OCI-M2 (cell line): Measurements from ENCODE around the gene MAP2K3.
"Not testable (repeated sequence)": the region's sequence is repeated elsewhere in the genome, so short reads cannot be mapped to it uniquely, and the experiment has no call there.

ENCODE experiments used
- DNase-seq: peaks from one replicate; lab custom pipeline; 2025; ENCODE audit not compliant: unreplicated experiment; lab: John Stamatoyannopoulos, UW

Gene MAP2K3

GRCh38 chr17:21350495-21350894 is 66.0 kb downstream of the MAP2K3 start:
- not testable (repeated sequence) for DNase-seq

DNA sequence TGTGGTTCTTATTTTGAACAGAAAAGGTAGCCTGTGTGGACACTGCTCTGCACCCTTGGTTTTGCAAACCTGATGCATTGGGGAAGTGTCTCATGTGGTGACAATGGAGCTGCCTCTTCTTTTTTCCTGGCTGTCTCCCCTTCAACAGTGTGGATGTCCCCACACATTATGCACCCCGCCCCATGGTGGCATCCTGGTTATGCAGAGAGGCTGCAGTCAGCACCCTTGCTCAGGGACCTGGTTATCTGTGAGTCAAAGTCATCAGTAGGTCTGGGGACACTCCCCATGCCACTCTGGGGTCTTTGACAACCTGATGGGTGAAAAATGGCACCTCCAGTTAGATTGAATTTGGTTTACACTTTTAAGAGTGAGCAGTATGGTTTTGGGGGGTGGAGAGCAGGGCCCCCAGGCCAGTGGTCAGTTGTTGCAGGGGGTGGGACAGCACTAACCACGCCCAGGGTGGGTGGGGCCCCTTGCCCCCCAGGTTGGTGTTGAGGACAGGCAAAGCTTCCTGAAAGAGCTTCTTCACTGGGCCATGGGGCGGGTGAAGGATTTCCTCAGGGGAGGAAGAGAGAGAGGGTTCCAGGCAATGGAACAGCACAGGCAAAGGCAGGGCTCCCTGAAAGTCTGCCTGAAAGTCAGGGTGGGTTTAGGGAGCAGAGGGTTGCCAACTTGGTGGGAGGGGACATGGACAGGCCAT is 67.0 kb downstream of the MAP2K3 start:
- no peak for DNase-seq

DNA sequence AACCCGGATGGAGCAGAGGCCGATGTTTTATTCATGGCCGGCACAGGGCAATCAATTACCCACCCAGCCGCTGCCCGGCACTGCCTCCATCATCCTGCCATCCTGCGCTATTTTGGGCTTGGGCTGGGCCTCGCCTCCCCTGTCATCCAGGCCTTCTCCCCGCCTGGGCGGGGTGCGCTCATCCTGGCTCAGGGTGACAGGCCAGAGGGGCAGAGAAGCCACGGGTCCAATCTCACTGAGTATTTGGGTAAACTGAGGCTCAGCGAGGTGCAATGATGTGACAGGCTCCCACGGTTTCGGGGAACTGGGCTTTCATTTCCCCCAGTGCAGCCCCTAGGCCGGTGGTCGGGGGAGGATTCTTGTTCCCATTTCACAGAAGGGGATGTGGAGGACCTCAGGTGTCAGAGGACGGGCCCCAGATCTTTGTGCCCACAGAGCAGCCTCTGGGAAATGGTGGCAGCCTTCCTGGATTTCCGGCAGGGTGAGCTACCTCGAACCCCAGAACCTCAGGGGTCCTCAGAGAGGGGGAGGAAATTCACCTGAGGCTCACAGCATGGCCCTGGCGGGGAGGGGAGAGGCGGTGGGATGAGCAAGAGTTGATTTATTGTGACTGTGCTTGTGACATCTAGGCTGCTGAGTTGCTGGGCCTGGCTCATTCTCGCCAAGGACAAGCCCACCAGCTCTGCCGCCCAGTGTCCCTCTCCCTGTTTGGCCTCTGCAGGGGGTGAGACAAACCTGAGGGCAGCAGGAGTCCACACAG is 67.9 kb downstream of the MAP2K3 start:
- DNase-seq = no peak

GRCh38 chr17:21352981-21353265 is 68.4 kb downstream of the MAP2K3 start:
- no peak for DNase-seq

GRCh38 chr17:21353326-21354010 is 69.0 kb downstream of the MAP2K3 start:
- DNase-seq = no peak

DNA sequence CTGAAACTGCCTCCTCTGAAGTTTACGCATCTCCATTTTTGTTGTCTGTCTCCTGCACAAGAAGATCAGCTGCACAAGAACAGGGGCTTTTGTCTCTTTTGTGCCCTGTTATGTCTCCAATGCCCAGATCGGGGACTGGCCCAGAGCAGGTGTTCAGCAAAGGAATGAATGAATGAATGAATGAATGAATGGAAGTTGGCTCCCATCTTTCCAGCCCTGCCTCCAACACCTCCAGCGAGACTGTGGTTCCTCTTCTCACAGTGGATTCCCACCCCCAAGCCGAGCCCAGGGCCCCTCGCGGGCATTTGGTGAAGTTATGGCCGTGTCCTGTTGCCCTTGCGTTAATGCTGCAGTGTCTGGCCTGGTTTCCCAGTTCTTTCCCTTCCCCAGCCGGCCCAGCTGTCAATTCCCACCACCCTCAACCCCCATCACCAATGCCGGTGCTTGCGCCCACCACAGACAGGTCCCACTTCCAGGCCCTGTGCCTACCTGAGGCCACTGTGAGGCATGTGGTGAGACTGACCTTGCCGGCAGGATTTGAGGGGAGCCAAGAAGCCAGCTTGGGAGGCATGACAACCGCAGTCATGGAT is 70.4 kb downstream of the MAP2K3 start:
- DNase-seq = no peak

- no peak for DNase-seq
These were observed 71.1 kb downstream of the MAP2K3 start for GRCh38 chr17:21355586-21355985.

DNA sequence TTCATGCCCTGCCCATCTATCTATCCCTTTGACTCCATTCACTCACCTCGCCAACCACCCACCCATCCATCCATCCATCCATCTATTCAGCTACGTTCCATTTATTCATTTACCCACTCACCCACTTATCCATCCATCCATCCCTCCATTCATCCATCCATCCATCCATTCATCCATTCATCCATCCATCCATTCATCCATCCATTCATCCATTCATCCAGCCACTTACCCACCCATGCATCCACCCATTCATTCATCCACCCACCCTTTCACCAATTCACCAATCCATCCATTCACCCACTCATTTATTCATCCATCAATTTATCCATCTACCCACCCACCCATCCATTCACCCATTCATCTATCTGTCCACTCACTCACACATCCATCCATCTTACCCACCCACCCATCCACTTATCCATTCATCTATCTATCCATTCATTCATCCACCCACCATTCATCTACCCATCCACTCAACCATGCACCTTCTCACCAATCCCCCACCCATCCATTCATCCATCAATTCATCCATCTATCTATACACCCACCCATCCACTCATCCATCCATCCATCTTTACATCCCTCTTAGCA is 72.1 kb downstream of the MAP2K3 start:
- DNase-seq = no peak

DNA sequence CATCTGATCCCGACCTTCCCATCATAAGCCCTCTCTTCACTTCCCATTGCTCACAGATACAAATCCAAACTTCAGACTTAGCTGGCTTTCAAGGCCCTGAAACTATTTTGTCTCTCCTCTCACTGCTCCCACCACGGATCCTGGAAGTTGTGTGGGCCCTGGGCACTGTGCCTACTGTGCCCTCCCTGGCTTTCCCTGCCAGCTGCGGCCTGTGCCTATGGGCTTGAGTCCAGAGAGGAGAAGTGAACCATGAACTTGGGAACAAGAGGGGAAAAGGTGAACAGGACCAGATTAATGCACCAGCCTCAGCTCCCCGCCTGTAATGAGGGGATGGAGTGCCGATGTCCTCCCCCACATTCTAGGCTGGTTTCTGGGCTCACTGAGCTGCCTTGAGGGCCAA is 72.8 kb downstream of the MAP2K3 start:
- no peak for DNase-seq

DNA sequence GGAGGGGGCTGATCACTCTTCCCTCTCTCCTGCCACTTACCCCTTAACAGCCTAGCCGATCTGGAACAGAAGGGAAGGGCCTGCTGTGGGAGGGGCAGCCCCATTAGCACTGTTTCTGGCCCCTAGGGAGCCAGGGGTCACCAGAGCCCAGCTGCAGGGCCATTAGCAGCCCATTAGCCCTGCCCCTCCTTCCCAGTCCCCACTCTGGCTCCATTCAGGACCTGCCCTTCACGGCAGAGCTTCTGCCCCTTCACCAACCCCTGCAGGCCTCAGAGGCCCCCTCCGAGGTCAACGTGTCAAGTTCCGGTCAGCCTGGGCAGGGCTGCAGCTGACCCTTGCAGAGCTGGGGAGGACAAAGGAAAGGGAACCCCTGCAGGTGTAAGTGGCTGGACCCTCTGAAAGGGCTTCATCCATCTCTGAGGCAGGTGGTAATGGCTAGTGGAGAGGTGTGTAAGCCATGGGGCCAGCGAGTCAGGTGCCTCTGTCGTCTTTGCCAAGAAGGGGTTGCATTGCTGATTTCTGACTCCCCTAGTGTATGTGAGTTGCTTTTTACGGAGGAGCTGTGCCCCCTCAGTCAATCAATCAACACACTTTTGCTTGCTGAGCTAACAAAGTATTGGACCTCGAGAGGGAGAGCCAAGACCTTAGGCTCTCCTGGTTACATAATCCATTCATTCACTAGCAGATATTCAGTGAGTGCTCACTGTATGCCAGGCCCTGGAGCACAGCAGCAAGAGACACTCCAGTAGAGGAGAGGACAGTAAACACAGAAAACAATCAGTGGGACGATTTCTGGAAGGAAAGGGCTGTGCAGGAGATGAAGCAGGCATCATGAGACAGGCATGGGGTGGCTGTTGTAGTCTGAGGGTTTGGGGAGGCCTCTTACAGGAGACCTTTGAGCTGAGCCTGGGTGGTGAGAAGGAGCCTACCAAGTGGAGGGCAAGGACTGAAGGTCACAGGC is 73.5 kb downstream of the MAP2K3 start:
- no peak for DNase-seq

DNA sequence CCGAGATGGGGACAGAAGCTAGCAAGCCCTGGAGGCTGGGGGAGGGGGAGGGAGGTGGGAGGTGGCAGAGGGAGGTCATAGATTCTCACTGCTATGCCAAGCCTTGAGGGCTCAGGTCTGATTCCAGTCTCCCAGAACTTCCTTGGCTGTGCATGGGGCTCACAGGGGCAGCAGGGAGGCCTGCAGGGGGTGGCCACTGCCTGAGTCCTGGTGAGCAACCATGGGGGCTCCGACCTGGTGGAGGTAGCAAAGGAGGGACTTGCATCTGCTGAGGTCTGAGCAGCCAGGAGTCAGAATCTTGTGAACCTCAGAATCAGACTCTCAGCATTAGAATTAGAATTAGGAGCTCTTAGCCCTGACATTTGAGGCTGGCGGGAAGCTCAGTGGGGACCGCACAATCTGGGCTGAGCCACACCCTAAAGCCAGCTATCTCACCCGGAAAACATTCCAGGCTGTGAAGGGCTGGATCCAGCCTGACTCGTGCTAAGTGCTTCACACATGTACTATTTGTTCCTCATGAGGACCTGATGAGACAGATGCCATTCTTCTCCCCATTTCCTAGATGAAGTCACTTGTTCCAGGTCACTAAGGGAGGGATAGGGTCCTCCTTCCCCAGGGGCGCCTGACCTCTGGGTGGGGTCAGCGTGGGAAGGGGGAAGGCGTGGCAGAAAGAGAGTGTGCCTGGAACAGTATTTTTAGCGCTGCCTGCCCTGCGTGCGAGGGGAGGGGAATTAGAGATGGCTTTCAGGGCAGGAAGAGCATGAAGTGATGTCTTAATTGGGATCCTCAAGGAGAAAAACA is 74.4 kb downstream of the MAP2K3 start:
- no peak for DNase-seq

GRCh38 chr17:21359483-21359840 is 75.0 kb downstream of the MAP2K3 start:
- no peak for DNase-seq

DNA sequence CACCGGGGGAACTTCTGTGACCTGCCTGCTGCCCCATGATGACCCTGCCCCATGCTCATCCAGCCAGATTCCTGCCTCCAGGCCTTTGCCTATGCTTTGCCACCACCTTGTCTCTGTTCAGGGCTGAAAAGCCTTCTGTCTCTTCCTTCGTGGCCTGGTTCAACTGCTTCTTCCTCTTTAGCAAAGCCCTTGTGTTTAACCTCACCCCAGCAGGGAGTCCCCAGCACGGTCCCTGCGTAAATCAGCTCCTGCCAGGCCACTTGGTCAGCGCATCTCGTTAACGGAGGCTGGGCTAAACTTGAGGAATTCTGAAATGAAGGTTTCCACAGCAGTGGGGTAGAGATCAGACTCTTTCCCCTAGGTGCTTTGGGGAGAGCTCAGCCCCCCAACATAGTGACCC is 75.5 kb downstream of the MAP2K3 start:
- DNase-seq = no peak

DNA sequence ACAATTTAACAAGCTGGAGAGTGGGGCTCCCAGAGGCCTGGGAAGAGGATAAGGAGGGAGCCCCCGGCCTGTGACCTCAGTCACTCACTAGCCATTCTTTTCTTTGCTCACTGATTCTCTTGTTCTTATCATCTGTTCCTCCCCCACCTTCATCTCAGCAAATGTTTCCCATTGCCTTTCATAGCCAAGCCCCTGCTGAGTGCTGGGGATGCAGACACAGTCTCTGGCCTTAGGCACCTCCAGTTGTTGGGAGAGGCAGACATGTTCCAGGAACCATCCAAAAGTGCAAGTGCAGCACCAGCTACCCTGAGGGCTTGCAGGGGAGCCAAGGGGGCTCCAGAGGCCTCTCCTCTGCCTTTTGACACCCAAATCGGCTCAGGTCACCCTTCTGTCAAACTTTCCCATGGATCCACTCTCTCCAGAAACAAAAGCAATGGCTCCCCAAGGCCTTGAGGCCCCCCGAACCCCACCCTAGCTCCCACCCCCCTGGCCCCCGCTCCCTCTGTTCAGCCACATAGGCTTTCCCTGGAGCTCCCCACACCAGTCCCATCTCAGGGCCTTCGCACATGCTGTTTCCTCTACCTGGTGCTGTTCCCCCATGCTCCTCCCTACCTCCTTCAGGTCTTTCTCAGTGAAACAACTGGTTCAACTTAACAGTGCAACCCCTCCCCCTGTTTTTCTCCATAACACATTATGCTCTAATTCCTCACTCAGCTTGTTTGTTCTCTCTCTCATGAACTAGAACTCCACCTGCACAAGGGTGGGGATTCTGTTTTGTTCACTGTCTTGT is 76.7 kb downstream of the MAP2K3 start:
- DNase-seq = no peak

- no peak for DNase-seq
These were observed 77.9 kb downstream of the MAP2K3 start for GRCh38 chr17:21362331-21362931.

GRCh38 chr17:21363776-21364642 is 79.5 kb downstream of the MAP2K3 start:
- DNase-seq = no peak
